Transverse colon (tissue), 4 donors: ENCODE measurements around the gene CACNA1G.

Experiments
- CTCF ChIP-seq, 5 experiments: fragments of 200-600 bp in 3 of 5; fragments of 450-650 bp in 2 of 5; sonication (generic) in 3 of 5; IDR thresholded peaks; 1 replicate in 2 of 5; 2 replicates in 3 of 5; pipeline ENCODE4 v1.5.1; 2016 to 2017; ENCODE audit warnings: antibody characterized with exemption in 5 of 5, inconsistent platforms in 3 of 5, mild to moderate bottlenecking in 2 of 5, moderate library complexity in 1 of 5
- EP300 ChIP-seq: sonication (generic); formaldehyde crosslinking; IDR thresholded peaks from one replicate; pipeline ENCODE4 v1.6.1; 2017; ENCODE audit warnings: antibody characterized with exemption, low read depth
- POLR2A ChIP-seq: fragments of 450-650 bp; IDR thresholded peaks from one replicate; pipeline ENCODE4 v1.6.1; 2016; ENCODE audit warnings: antibody characterized with exemption, mild to moderate bottlenecking, moderate library complexity
- POLR2AphosphoS5 ChIP-seq, 3 donors: sonication (generic); formaldehyde crosslinking; IDR thresholded peaks; one replicate each; pipeline ENCODE4 v1.6.1; 2016; ENCODE audit warnings: antibody characterized with exemption in 3 of 3

GRCh38 chr17:50672831-50673551 lies 112.5 kb downstream of the CACNA1G start:
- no peak for TF ChIP-seq CTCF (IDR thresholded peaks at IDR 0.05)
- no peak for TF ChIP-seq POLR2A
- TF ChIP-seq POLR2AphosphoS5 (IDR thresholded peaks at IDR 0.05), result no peak
- no peak for TF ChIP-seq EP300
